Measurements from ENCODE around the gene SGO2.

The SGO2 gene

GRCh38 chr2:200525882-200526651 is at the start of gene SGO2:
Gene SGO2 (plus strand): TSS chr2:200526207. CDS start chr2:200532976, 6,769 bp downstream.
- DNase-seq (ENCODE audit: low spot score) = peak; percentile 97

GRCh38 chr2:200476836-200477235 is 49.2 kb upstream of the SGO2 start:
- no peak for DNase-seq (ENCODE audit: low spot score)

GRCh38 chr2:200477667-200478131 is 48.3 kb upstream of the SGO2 start:
- no peak for DNase-seq (ENCODE audit: low spot score)

- DNase-seq (ENCODE audit: low spot score) = peak; percentile 63
Measured at GRCh38 chr2:200479692-200480265, 46.2 kb upstream of the SGO2 start.

GRCh38 chr2:200482194-200482593 is 43.8 kb upstream of the SGO2 start:
- peak; percentile 15 for DNase-seq (ENCODE audit: low spot score)

- peak; percentile 69 for DNase-seq (ENCODE audit: low spot score)
Measured at GRCh38 chr2:200483729-200484198, 42.2 kb upstream of the SGO2 start.

GRCh38 chr2:200484934-200485333 is 41.1 kb upstream of the SGO2 start:
- DNase-seq (ENCODE audit: low spot score) = no peak

- no peak for DNase-seq (ENCODE audit: low spot score)
Measured at GRCh38 chr2:200486529-200486928, 39.5 kb upstream of the SGO2 start.

- DNase-seq (ENCODE audit: low spot score) = no peak
Measured at GRCh38 chr2:200488169-200488568, 37.8 kb upstream of the SGO2 start.

GRCh38 chr2:200490001-200490400 is 36.0 kb upstream of the SGO2 start:
- no peak for DNase-seq (ENCODE audit: low spot score)

- no peak for DNase-seq (ENCODE audit: low spot score)
Measured at GRCh38 chr2:200492656-200493055, 33.4 kb upstream of the SGO2 start.

GRCh38 chr2:200494048-200494447 is 32.0 kb upstream of the SGO2 start:
- no peak for DNase-seq (ENCODE audit: low spot score)

- no peak for DNase-seq (ENCODE audit: low spot score)
Measured at GRCh38 chr2:200496696-200497095, 29.3 kb upstream of the SGO2 start.

- DNase-seq (ENCODE audit: low spot score) = no peak
Measured at GRCh38 chr2:200498402-200499162, 27.4 kb upstream of the SGO2 start.

GRCh38 chr2:200502196-200502595 is 23.8 kb upstream of the SGO2 start:
- no peak for DNase-seq (ENCODE audit: low spot score)

GRCh38 chr2:200506679-200507078 is 19.3 kb upstream of the SGO2 start:
- DNase-seq (ENCODE audit: low spot score) = no peak

GRCh38 chr2:200507179-200507578 is 18.8 kb upstream of the SGO2 start:
- no peak for DNase-seq (ENCODE audit: low spot score)

- peak; percentile 14 for DNase-seq (ENCODE audit: low spot score)
Measured at GRCh38 chr2:200509235-200509611, 16.8 kb upstream of the SGO2 start.

- DNase-seq (ENCODE audit: low spot score) = peak; percentile 92
Measured at GRCh38 chr2:200509612-200510433, 16.2 kb upstream of the SGO2 start, which contains the start of gene KCTD18. Gene KCTD18 (minus strand): TSS chr2:200510068. CDS start chr2:200507016, 3,052 bp downstream.

- no peak for DNase-seq (ENCODE audit: low spot score)
Measured at GRCh38 chr2:200515155-200515554, 10.9 kb upstream of the SGO2 start.

GRCh38 chr2:200523158-200523557 is 2.8 kb upstream of the SGO2 start:
- peak; percentile 6 for DNase-seq (ENCODE audit: low spot score)

GRCh38 chr2:200523604-200524003 is 2.4 kb upstream of the SGO2 start:
- no peak for DNase-seq (ENCODE audit: low spot score)

Measured in kidney tubule cell (primary cell).